NCI-H2196 treated with DMSO at 0.1 percent for 48 hours (cell line): ENCODE data around the gene KRT84.

ENCODE experiments used
- DNase-seq: peaks from one replicate; lab custom pipeline; 2025; ENCODE audit not compliant: unreplicated experiment; lab: John Stamatoyannopoulos, UW

KRT84 gene

GRCh38 chr12:52362118-52362726, 23.2 kb downstream of the KRT84 start:
- no peak for DNase-seq

GRCh38 chr12:52361553-52361952, 23.9 kb downstream of the KRT84 start:
- DNase-seq = no peak

- DNase-seq = no peak
Observed at GRCh38 chr12:52360663-52361271, 24.7 kb downstream of the KRT84 start.

GRCh38 chr12:52360106-52360662, 25.3 kb downstream of the KRT84 start:
- no peak for DNase-seq

- no peak for DNase-seq
Observed at GRCh38 chr12:52359621-52360061, 25.8 kb downstream of the KRT84 start.

GRCh38 chr12:52358575-52359350, 26.7 kb downstream of the KRT84 start:
- no peak for DNase-seq

- DNase-seq = no peak
Observed at GRCh38 chr12:52356762-52357580, 28.5 kb downstream of the KRT84 start.

GRCh38 chr12:52356031-52356761, 29.3 kb downstream of the KRT84 start:
- no peak for DNase-seq

- no peak for DNase-seq
Observed at GRCh38 chr12:52355176-52355575, 30.3 kb downstream of the KRT84 start.

GRCh38 chr12:52354200-52354599, 31.3 kb downstream of the KRT84 start:
- DNase-seq = no peak

GRCh38 chr12:52353766-52354165, 31.7 kb downstream of the KRT84 start:
- DNase-seq = no peak

GRCh38 chr12:52352951-52353350, 32.5 kb downstream of the KRT84 start:
- DNase-seq = no peak

GRCh38 chr12:52351196-52352059, 34.0 kb downstream of the KRT84 start:
- DNase-seq = no peak

- no peak for DNase-seq
Observed at GRCh38 chr12:52350786-52351185, 34.7 kb downstream of the KRT84 start.

GRCh38 chr12:52350021-52350620, 35.3 kb downstream of the KRT84 start:
- no peak for DNase-seq

GRCh38 chr12:52349196-52349595, 36.3 kb downstream of the KRT84 start:
- DNase-seq = no peak

GRCh38 chr12:52347551-52348510, 37.6 kb downstream of the KRT84 start:
- no peak for DNase-seq

GRCh38 chr12:52347016-52347415, 38.4 kb downstream of the KRT84 start:
- DNase-seq = no peak
